Ishikawa (cell line): Measurements from ENCODE around the gene FAAP100.

Source experiments
- CEBPB ChIP-seq: IDR thresholded peaks from 2 replicates; pipeline ENCODE4 v1.6.1; 2012
- EP300 ChIP-seq: IDR thresholded peaks from 2 replicates; pipeline ENCODE4 v1.6.1; 2012; ENCODE audit warnings: borderline replicate concordance
- MAX ChIP-seq: IDR thresholded peaks from 2 replicates; pipeline ENCODE4 v1.6.1; 2012
- TCF12 ChIP-seq: IDR thresholded peaks from 2 replicates; pipeline ENCODE4 v1.6.1; 2012; ENCODE audit warnings: low read depth

- TF ChIP-seq CEBPB, result no peak
- TF ChIP-seq EP300, result no peak
- no peak for TF ChIP-seq TCF12
- no peak for TF ChIP-seq MAX
Measured at GRCh38 chr17:81580481-81580880, 28.3 kb upstream of the FAAP100 start.
